Mononuclear cell (primary cell): Measurements from ENCODE around the gene SRBD1. TPM values are rescaled to one million over a fixed set of nuclear protein-coding genes. Genes with fewer than 3 reads are reported as not detected.

Source experiments
- H3K27me3 ChIP-seq: 2 replicates; pipeline ENCODE4 v1.6.0; 2011; ENCODE audit warnings: low read length, control low read depth; ENCODE audit not compliant: insufficient read depth
- H3K4me1 ChIP-seq: 2 replicates; pipeline ENCODE4 v1.5.1; 2011; ENCODE audit warnings: mild to moderate bottlenecking, low read length, control low read depth; ENCODE audit not compliant: insufficient read depth
- H3K4me3 ChIP-seq: 2 replicates; pipeline ENCODE4 v1.5.1; 2011; ENCODE audit warnings: mild to moderate bottlenecking, low read length, moderate library complexity
- H3K9me3 ChIP-seq: 2 replicates; pipeline ENCODE4 v1.5.1; 2011; ENCODE audit warnings: low read depth, mild to moderate bottlenecking, control low read depth, low read length
- total RNA-seq: library from RNA; depleted of rRNA; stranded (reverse); fragments of >200 nt; gene quantifications from one replicate; pipeline ENCODE4 v1.2.3, GENCODE V29; 2012

SRBD1 gene
- total RNA-seq, 1 donor, result 49.6 TPM

DNA sequence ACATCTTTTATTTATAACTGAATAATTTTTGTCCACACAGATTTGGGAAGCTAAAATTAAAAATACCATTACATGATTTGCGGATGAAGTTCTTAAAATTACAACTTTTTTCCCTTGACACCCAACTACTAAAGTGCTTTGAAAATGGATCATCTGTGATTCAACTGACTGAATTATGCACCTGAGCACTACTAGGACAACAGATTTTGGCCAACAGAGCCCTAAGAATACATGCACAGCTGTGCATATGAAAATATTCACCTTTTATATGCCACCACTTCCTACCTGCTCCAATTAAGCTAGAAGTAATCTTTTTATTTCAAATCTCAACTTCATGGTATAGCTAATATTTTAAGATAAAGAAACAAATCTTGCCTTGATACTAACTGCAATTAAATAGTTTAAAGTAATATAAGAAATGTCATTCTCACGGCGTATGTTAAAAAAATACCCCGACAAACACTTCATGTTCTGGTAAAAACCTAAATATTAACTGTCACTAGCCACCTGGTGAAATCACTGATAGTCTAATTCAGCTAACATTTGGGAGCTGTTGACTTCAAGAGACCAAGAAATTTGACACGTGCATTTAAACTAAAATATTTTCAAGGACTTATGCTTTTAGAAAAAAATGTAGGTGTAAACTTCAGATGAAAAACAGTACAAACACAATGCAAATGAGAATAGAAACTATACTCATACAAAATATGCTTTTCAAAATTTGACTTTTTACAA lies 153.7 kb downstream of the SRBD1 start:
- no peaks in the 10 kb centered on the region for H3K27me3 ChIP-seq
- no peaks in the 10 kb centered on the region for H3K4me1 ChIP-seq
- no peaks in the 10 kb centered on the region for H3K9me3 ChIP-seq
- H3K4me3 ChIP-seq, result no peak overlapping the region

GRCh38 chr2:45452866-45453265 lies 158.2 kb downstream of the SRBD1 start:
- no peaks in the 10 kb centered on the region for H3K4me1 ChIP-seq
- no peaks in the 10 kb centered on the region for H3K9me3 ChIP-seq
- no peaks in the 10 kb centered on the region for H3K27me3 ChIP-seq
- no peak overlapping the region for H3K4me3 ChIP-seq

DNA sequence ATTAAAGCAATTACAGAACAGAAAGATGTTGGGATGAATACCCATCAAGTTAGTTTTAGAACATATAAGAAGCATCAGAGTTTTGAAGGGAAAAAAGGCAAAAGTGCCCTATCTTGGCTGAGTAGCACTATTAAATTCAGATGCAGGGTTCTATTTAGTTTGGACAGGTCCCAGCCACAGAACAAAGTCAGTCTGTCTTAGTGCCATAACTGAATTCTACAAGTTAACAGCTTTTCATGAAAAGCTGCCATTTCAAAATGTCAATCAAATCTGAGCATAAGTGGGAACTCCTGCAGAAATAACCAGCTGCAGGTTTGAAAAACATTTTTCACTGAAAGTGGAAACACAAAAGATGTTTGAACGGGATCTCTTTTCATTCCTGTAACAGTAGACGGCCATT lies 160.4 kb downstream of the SRBD1 start:
- Histone ChIP-seq H3K9me3 (no peaks in the 10 kb centered on the region), H3K4me3 (no peak overlapping the region), H3K4me1 (no peaks in the 10 kb centered on the region), H3K27me3 (no peaks in the 10 kb centered on the region)

GRCh38 chr2:45448217-45448616 lies 162.8 kb downstream of the SRBD1 start:
- Histone ChIP-seq H3K4me3 (no peak overlapping the region), H3K27me3 (no peaks in the 10 kb centered on the region), H3K9me3 (no peaks in the 10 kb centered on the region), H3K4me1 (no peaks in the 10 kb centered on the region)

GRCh38 chr2:45446016-45446415 lies 165.1 kb downstream of the SRBD1 start:
- Histone ChIP-seq H3K9me3 (no peaks in the 10 kb centered on the region), H3K4me1 (no peaks in the 10 kb centered on the region), H3K27me3 (no peaks in the 10 kb centered on the region), H3K4me3 (no peak overlapping the region)

DNA sequence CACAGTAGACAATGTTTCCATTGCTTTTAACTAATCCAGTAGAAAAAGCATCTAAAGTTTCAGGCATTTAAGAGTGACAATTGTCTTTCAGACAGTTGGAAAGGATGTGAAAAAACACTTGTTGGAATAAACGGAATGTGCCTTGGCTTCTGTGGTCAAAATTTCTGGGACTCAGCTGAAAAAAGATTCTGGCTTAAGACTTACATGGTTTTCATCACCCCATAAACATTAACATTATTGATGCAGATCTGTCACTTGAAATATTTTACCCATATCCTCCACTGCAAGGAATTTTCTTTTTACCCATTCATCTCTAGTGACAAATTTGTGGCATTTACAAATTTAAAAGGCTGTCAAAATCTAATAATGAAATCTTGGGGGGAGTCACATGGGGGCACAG lies 166.0 kb downstream of the SRBD1 start:
- Histone ChIP-seq H3K4me3 (no peak overlapping the region), H3K9me3 (no peaks in the 10 kb centered on the region), H3K27me3 (no peaks in the 10 kb centered on the region), H3K4me1 (no peaks in the 10 kb centered on the region)

DNA sequence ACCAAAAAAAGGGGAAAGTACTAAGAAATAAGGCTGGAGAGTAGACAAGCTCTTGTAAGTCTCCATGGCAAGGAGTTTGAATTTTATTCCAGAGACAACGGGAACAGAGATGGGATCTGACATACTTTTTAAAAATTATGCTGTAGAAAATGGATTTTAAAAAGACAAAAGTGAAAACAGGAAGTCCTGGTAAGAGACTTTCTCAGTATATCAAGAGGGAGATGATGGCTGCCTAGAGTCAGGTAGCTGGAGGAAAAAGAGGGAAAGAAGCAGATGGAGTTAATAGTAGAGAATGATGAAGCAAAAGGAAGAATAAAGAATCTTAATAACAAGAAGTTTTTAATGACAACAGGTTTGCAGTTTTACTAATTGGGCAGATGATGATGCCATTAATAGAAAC lies 168.1 kb downstream of the SRBD1 start:
- Histone ChIP-seq H3K9me3 (no peaks in the 10 kb centered on the region), H3K27me3 (no peaks in the 10 kb centered on the region), H3K4me1 (no peaks in the 10 kb centered on the region), H3K4me3 (no peak overlapping the region)

DNA sequence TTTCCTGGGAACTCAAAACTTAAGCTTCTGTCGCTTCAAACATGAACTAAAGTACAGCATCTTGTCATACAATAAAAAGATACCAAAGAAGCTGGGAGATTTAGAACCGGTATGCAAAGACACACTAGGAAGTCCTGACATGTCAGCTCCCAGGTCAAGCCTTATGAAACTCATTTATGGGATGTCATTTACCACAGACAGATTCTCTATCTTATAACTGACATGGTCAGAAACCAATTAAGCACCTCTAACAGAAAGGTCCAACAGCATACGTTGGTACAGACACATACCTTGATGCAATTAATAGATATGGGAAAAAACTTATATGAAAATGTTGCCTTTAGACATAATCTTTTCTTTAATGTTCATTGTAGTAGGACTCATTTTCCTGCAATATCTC lies 169.0 kb downstream of the SRBD1 start:
- Histone ChIP-seq H3K4me3 (no peak overlapping the region), H3K4me1 (no peaks in the 10 kb centered on the region), H3K27me3 (no peaks in the 10 kb centered on the region), H3K9me3 (no peaks in the 10 kb centered on the region)

DNA sequence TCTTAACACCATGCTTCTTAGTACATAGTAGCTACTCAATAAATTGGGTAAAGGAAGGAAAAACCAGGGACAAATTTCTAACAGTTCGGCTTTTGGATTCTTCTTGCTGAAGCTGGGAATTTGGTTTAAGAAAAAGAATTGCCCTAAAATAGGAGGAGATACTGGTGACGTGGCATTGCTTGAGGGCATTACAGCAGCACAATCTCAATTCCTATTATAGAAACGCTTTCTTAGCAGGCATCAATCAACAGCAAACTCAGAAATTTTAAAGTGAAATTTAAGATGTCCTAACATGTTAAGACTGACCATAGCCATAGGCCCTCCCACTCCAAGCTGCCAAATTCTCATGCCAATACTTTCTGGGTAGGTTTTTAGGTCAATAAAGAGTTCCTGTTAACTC lies 169.5 kb downstream of the SRBD1 start:
- H3K4me3 ChIP-seq, result no peak overlapping the region
- H3K4me1 ChIP-seq, result no peaks in the 10 kb centered on the region
- no peaks in the 10 kb centered on the region for H3K27me3 ChIP-seq
- no peaks in the 10 kb centered on the region for H3K9me3 ChIP-seq

DNA sequence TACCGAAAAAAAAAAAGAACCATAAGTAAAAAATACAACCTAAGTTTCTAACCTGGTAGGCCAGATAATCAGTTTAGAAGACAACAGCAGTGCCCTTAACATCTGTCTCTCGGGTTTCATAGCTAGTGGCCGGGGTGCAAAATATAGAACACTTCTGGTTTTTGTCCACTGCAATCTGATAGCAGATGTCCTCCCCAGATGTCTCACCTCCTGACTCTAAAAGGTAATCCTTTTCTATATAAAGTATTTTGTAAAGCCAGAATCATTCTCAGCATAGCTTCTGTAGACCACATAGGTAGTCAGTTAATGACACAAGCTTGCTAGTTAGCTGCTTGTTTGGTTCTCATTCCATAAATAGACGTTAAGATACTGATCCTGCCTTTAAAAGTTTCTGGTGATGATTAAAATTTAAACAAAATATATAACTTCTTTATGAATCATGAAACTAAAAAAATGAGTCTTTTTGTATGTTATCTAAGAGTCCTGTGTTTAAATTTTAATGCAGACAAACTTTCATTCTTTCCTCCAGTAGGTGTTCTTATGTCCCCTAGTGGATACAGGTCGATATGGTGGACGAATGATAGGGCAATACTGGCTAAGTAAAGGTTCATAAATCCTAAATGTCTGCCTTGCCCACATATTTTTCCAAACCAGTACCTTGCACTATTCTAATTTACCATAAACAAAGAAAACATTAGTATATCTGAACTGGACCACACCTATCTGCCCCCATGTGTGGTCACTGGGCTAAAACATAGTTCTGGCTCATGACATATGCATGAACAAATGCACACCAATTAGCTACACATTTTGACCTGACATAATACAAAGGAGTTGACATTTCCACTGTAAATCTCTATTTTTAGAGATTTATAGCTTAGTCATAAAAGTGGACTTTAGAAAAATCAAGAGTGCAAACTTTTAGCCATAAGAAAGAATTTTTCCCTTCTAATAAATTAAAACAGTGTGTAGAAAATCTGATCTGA lies 171.0 kb downstream of the SRBD1 start:
- H3K9me3 ChIP-seq, result no peaks in the 10 kb centered on the region

GRCh38 chr2:45438872-45439665 lies 172.0 kb downstream of the SRBD1 start:
- no peaks in the 10 kb centered on the region for H3K4me1 ChIP-seq
- no peaks in the 10 kb centered on the region for H3K27me3 ChIP-seq
- no peak overlapping the region for H3K4me3 ChIP-seq
- H3K9me3 ChIP-seq, result no peaks in the 10 kb centered on the region

More for the DNA sequence above, 171.0 kb downstream of the SRBD1 start:
- no peak overlapping the region for H3K4me3 ChIP-seq
- no peaks in the 10 kb centered on the region for H3K27me3 ChIP-seq
- no peaks in the 10 kb centered on the region for H3K4me1 ChIP-seq

DNA sequence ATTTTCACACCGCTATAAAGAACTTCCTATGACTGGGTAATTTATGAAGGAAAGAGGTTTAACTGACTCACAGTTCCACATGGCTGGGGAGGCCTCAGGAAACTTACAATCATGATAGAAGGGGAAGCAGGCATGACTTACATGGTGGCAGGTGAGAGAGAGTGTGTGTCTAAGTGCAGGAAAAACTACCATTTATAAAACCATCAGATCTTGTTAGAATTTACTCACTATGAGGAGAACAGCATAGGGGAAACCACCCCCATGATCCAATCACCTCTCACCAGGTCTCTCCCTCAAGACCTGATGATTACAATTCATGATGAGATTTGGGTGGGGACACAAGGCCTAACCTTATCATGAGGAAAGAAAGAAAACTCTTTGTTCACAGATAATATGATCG lies 174.6 kb downstream of the SRBD1 start:
- no peak overlapping the region for H3K4me3 ChIP-seq
- no peaks in the 10 kb centered on the region for H3K4me1 ChIP-seq
- H3K27me3 ChIP-seq, result no peaks in the 10 kb centered on the region
- H3K9me3 ChIP-seq, result no peaks in the 10 kb centered on the region

DNA sequence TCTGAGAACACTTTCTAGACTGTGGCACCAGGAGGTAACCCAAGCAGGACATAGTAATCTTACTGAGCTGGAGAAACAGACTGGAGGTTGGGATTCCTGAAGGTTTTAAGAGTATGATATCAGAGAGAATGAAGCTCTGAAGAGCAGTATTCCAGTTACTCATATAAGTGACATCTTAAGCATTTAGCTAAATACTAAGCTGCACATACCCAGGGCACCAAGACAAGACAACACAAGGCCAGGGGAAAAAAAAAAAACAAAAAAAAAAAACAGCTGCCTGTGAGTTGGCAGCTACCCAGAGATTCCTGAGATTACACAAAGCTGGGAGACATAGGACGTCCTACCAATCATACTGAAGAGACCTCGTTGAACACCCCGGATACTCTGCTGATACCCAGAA lies 175.8 kb downstream of the SRBD1 start:
- no peaks in the 10 kb centered on the region for H3K27me3 ChIP-seq
- H3K4me3 ChIP-seq, result no peak overlapping the region
- no peaks in the 10 kb centered on the region for H3K9me3 ChIP-seq
- no peaks in the 10 kb centered on the region for H3K4me1 ChIP-seq

- H3K4me1 ChIP-seq, result no peaks in the 10 kb centered on the region
- no peaks in the 10 kb centered on the region for H3K27me3 ChIP-seq
- H3K4me3 ChIP-seq, result no peak overlapping the region
- no peaks in the 10 kb centered on the region for H3K9me3 ChIP-seq
These were observed 177.7 kb downstream of the SRBD1 start for GRCh38 chr2:45433363-45433762.

- H3K27me3 ChIP-seq, result no peaks in the 10 kb centered on the region
- H3K9me3 ChIP-seq, result no peaks in the 10 kb centered on the region
- no peaks in the 10 kb centered on the region for H3K4me1 ChIP-seq
- no peak overlapping the region for H3K4me3 ChIP-seq
These were observed 178.7 kb downstream of the SRBD1 start for GRCh38 chr2:45432406-45432805.
